ENCODE results near the gene CLEC2D.

- no peak for TF ChIP-seq CTCF (IDR thresholded peaks at IDR 0.05)
- no peak for TF ChIP-seq EZH2 (IDR thresholded peaks at IDR 0.05; ENCODE audit: borderline replicate concordance, insufficient read depth, low read depth, low read length, poor library complexity, severe bottlenecking)
Observed at GRCh38 chr12:9626291-9626690, 43.2 kb upstream of the CLEC2D start.
